ENCODE measurements around the gene GLRX.

DNA sequence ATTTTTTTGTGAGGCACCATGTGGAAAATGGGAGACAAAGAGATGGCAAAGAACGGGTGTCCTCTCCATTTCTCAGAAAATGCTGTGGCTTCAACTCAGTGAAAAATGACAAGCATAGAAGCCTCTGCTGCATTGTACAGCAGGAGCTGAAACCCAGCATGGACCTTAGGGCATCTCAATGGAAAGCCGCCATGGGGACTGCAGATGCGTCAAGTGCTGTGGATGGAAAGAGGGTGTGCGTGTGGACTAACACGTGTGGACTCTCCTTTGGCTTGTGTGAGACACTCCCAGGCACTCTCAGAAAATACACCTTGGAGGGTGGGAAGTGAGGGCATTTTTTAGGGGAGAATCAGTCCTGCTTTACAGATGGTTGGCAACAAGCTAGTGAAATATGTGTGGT lies 2.2 kb upstream of the GLRX start:
- TF ChIP-seq, protein P1, sequence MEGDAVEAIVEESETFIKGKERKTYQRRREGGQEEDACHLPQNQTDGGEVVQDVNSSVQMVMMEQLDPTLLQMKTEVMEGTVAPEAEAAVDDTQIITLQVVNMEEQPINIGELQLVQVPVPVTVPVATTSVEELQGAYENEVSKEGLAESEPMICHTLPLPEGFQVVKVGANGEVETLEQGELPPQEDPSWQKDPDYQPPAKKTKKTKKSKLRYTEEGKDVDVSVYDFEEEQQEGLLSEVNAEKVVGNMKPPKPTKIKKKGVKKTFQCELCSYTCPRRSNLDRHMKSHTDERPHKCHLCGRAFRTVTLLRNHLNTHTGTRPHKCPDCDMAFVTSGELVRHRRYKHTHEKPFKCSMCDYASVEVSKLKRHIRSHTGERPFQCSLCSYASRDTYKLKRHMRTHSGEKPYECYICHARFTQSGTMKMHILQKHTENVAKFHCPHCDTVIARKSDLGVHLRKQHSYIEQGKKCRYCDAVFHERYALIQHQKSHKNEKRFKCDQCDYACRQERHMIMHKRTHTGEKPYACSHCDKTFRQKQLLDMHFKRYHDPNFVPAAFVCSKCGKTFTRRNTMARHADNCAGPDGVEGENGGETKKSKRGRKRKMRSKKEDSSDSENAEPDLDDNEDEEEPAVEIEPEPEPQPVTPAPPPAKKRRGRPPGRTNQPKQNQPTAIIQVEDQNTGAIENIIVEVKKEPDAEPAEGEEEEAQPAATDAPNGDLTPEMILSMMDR (IDR thresholded peaks at IDR 0.05; ENCODE audit: low read length): no peak
- TF ChIP-seq EZH2 (optimal IDR thresholded peaks at IDR 0.05; ENCODE audit: low read depth, low read length): no peak
- TF ChIP-seq EZH2phosphoT487 (IDR thresholded peaks at IDR 0.05; ENCODE audit: low read length): no peak

All from MM.1S (cell line).